K562 (cell line): ENCODE data around the gene ABHD3. TPM values are rescaled to one million over a fixed set of nuclear protein-coding genes. Genes with fewer than 3 reads are reported as not detected.

Source experiments
- AFF1 ChIP-seq, 2 experiments: fragments of 450-650 bp; IDR thresholded peaks; 2 replicates each; pipeline ENCODE4 v1.6.1; 2018; ENCODE audit warnings: mild to moderate bottlenecking in 2 of 2, low read depth in 1 of 2; ENCODE audit not compliant: partially characterized antibody in 2 of 2
- BCL6 ChIP-seq: fragments of 250-450 bp; sonication (Bioruptor Pico); IDR thresholded peaks from 2 replicates; pipeline ENCODE4 v1.4.0; 2020
- BCLAF1 ChIP-seq, 2 experiments: fragments of 450-650 bp in 1 of 2; IDR thresholded peaks; 2 replicates each; pipeline ENCODE4 v1.6.1; 2011 to 2017; ENCODE audit warnings: low read depth in 2 of 2, antibody characterized with exemption in 1 of 2, borderline replicate concordance in 1 of 2, low read length in 1 of 2, mild to moderate bottlenecking in 1 of 2, mixed read lengths in 1 of 2; ENCODE audit not compliant: control insufficient read depth in 1 of 2
- DACH1 ChIP-seq: fragments of 450-650 bp; IDR thresholded peaks from 2 replicates; pipeline ENCODE4 v1.6.1; 2018; ENCODE audit not compliant: partially characterized antibody
- FOXJ3 ChIP-seq: sonication (generic); formaldehyde crosslinking; IDR thresholded peaks from 2 replicates; pipeline ENCODE4 v1.4.0; 2020; ENCODE audit warnings: mild to moderate bottlenecking, missing genetic modification reagents
- JUND ChIP-seq, 2 experiments: IDR thresholded peaks; 2 replicates in 1 of 2; 3 replicates in 1 of 2; pipeline ENCODE4 v1.6.1; 2011; ENCODE audit warnings: borderline replicate concordance in 2 of 2, low read depth in 2 of 2, low read length in 2 of 2, improper control_type of control experiment in 1 of 2, missing biosample characterization in 1 of 2, missing genetic modification characterization in 1 of 2, missing genetic modification reagents in 1 of 2
- NEUROD1 ChIP-seq: fragments of 150-350 bp; IDR thresholded peaks from 2 replicates; pipeline ENCODE4 v1.6.1; 2014; ENCODE audit warnings: borderline replicate concordance, low read length, low read depth; ENCODE audit not compliant: partially characterized antibody
- PCBP1 ChIP-seq: fragments of 200-400 bp; formaldehyde crosslinking; IDR thresholded peaks from 2 replicates; pipeline ENCODE4 v1.6.1; 2018; ENCODE audit warnings: mild to moderate bottlenecking, low read depth, low read length; ENCODE audit not compliant: poor library complexity, severe bottlenecking
- TAF7 ChIP-seq: fragments of 450-650 bp; IDR thresholded peaks from 2 replicates; pipeline ENCODE4 v1.6.1; 2016; ENCODE audit warnings: missing genetic modification characterization, missing compliant biosample characterization
- TEAD2 ChIP-seq: fragments of 450-650 bp; IDR thresholded peaks from 2 replicates; pipeline ENCODE4 v1.6.1; 2016; ENCODE audit warnings: missing genetic modification characterization, control low read depth, missing compliant biosample characterization
- THRAP3 ChIP-seq: fragments of 450-650 bp; IDR thresholded peaks from 2 replicates; pipeline ENCODE4 v1.6.1; 2016; ENCODE audit warnings: mild to moderate bottlenecking, inconsistent platforms, borderline replicate concordance
- ZNF217 ChIP-seq: sonication (generic); formaldehyde crosslinking; IDR thresholded peaks from 2 replicates; pipeline ENCODE4 v1.8.0; 2022; ENCODE audit warnings: mild to moderate bottlenecking, missing genetic modification reagents
- ZNF224 ChIP-seq: sonication (generic); formaldehyde crosslinking; IDR thresholded peaks from 2 replicates; pipeline ENCODE4 v1.8.0; 2022; ENCODE audit warnings: mild to moderate bottlenecking, missing genetic modification reagents
- ZNF354B ChIP-seq: fragments of 250-450 bp; sonication (Bioruptor Pico); IDR thresholded peaks from 2 replicates; pipeline ENCODE4 v1.4.0; 2020
- ZNF449 ChIP-seq: fragments of 250-450 bp; sonication (Bioruptor Pico); IDR thresholded peaks from 2 replicates; pipeline ENCODE4 v1.8.0; 2022; ENCODE audit warnings: moderate library complexity, mild to moderate bottlenecking, inconsistent platforms
- ZNF655 ChIP-seq: fragments of 250-450 bp; sonication (Bioruptor Pico); IDR thresholded peaks from 2 replicates; pipeline ENCODE4 v1.5.0; 2021
- polyA plus RNA-seq, 8 experiments: library from polyadenylated mRNA; depleted of rRNA in 4 of 8; stranded (reverse) in 5 of 8; unstranded in 3 of 8; fragments of >200 nt; fragmentation: Nextera tagmentation in 2 of 8; fragmentation: Illumina TruSeq in 1 of 8; extraction: Ambion mirVana in 2 of 8; extraction: Trizol in 1 of 8; gene quantifications; 2 replicates each; pipeline versions ENCODE4 v1.2.1 to v1.2.3, GENCODE V29; 2011 to 2014; ENCODE audit warnings: inconsistent platforms in 1 of 8, missing spikeins in 1 of 8
- total RNA-seq, 7 experiments: library from RNA; depleted of rRNA in 6 of 7; stranded (reverse); fragments of >200 nt in 6 of 7; fragmentation: Illumina TruSeq in 2 of 7; extraction: Trizol in 2 of 7; gene quantifications; 2 replicates each; pipeline versions ENCODE4 v1.2.1 to v1.2.3, GENCODE V29; 2011 to 2021; ENCODE audit warnings: low replicate concordance in 1 of 7

Gene ABHD3
- total and polyA plus RNA-seq, 9 of the 15 experiments (the other 6 are each of a cell fraction or from before 2014, with no cell fraction given) = 6.3 to 38.8 (median 19.4) TPM

GRCh38 chr18:21735452-21736015, 31.0 kb upstream of the ABHD3 start (continued):
- TF ChIP-seq JUND (IDR thresholded peaks at IDR 0.05; ENCODE audit: borderline replicate concordance, low read depth, low read length) (peak; percentile 67), JUND (tag; IDR thresholded peaks at IDR 0.05; ENCODE audit: borderline replicate concordance, low read depth, low read length) (peak; percentile 54; the same call in 1 of the 3 replicates), ZNF217 (no peak), PCBP1 (no peak), TEAD2 (tag) (no peak), TAF7 (0 out of 2 replicates have a peak, but pooled peaks have one; percentile 3), FOXJ3 (CRISPR knock-in tag) (no peak), ZNF224 (CRISPR knock-in tag) (no peak), NEUROD1 (no peak), ZNF354B (CRISPR knock-in tag) (no peak), ZNF655 (CRISPR knock-in tag) (no peak), BCL6 (CRISPR knock-in tag) (no peak), AFF1 (IDR thresholded peaks at IDR 0.05; ENCODE audit: low read depth in 1 of 2, partially characterized antibody in 2 of 2) (peak in 1 of 2 experiments; percentile 63), ZNF449 (no peak), THRAP3 (no peak), BCLAF1 (IDR thresholded peaks at IDR 0.05; ENCODE audit: borderline replicate concordance in 1 of 2, control insufficient read depth in 1 of 2, low read depth in 2 of 2, low read length in 1 of 2) (no peak), DACH1 (no peak)
